H9 (cell line): ENCODE results near the gene SLC15A3. TPM values are rescaled to one million over a fixed set of nuclear protein-coding genes. Genes with fewer than 3 reads are reported as not detected.

ENCODE experiments used
- DNase-seq: peaks from one replicate; pipeline ENCODE4 v3.0.0-alpha.2; 2017
- H2AFZ ChIP-seq: one replicate; pipeline ENCODE4 v1.6.1; 2013; ENCODE audit warnings: mild to moderate bottlenecking, low read length, control low read depth, moderate library complexity
- H2AK5ac ChIP-seq: 2 replicates; pipeline ENCODE4 v1.6.1; 2013; ENCODE audit warnings: low read length, control low read depth, mixed read lengths; ENCODE audit not compliant: insufficient read length
- H2BK120ac ChIP-seq: one replicate; pipeline ENCODE4 v1.6.1; 2013; ENCODE audit warnings: low read depth, mild to moderate bottlenecking, low read length, control low read depth, inconsistent platforms; ENCODE audit not compliant: poor library complexity, severe bottlenecking
- H2BK12ac ChIP-seq: 2 replicates; pipeline ENCODE4 v1.6.1; 2013; ENCODE audit warnings: low read length, control low read depth, mixed read lengths, low read depth; ENCODE audit not compliant: insufficient read length
- H2BK15ac ChIP-seq: 2 replicates; pipeline ENCODE4 v1.6.1; 2013; ENCODE audit warnings: low read depth, low read length, control low read depth
- H2BK20ac ChIP-seq: one replicate; pipeline ENCODE4 v1.6.1; 2013; ENCODE audit warnings: low read depth, mild to moderate bottlenecking, low read length, control low read depth, inconsistent platforms; ENCODE audit not compliant: poor library complexity, severe bottlenecking
- H2BK5ac ChIP-seq: 2 replicates; pipeline ENCODE4 v1.6.1; 2013; ENCODE audit warnings: low read length, control low read depth, mixed read lengths; ENCODE audit not compliant: insufficient read length
- H3K14ac ChIP-seq: 2 replicates; pipeline ENCODE4 v1.6.1; 2013; ENCODE audit warnings: low read length, control low read depth; ENCODE audit not compliant: insufficient read depth
- H3K18ac ChIP-seq: 2 replicates; pipeline ENCODE4 v1.6.1; 2013; ENCODE audit warnings: low read depth, mild to moderate bottlenecking, mixed read lengths, low read length, control low read depth; ENCODE audit not compliant: insufficient read length
- H3K23ac ChIP-seq: 2 replicates; pipeline ENCODE4 v1.6.1; 2013; ENCODE audit warnings: low read length, control low read depth, mixed read lengths, low read depth; ENCODE audit not compliant: insufficient read length
- H3K23me2 ChIP-seq: 2 replicates; pipeline ENCODE4 v1.6.1; 2013; ENCODE audit warnings: low read depth, mild to moderate bottlenecking, mixed read lengths, low read length, control low read depth; ENCODE audit not compliant: insufficient read length, poor library complexity, severe bottlenecking
- H3K27ac ChIP-seq: 2 replicates; pipeline ENCODE4 v1.5.1; 2013; ENCODE audit warnings: low read length, control low read depth, mixed read lengths, low read depth; ENCODE audit not compliant: insufficient read length
- H3K27me3 ChIP-seq: 2 replicates; pipeline ENCODE4 v1.6.1; 2013; ENCODE audit warnings: low read length, control low read depth, inconsistent platforms; ENCODE audit not compliant: insufficient read depth
- H3K4ac ChIP-seq: 2 replicates; pipeline ENCODE4 v1.6.1; 2013; ENCODE audit warnings: low read depth, mild to moderate bottlenecking, control low read depth, inconsistent platforms, low read length, moderate library complexity
- H3K4me1 ChIP-seq: 2 replicates; pipeline ENCODE4 v1.6.1; 2013; ENCODE audit warnings: low read length, control low read depth, inconsistent platforms; ENCODE audit not compliant: insufficient read depth
- H3K4me2 ChIP-seq: 2 replicates; pipeline ENCODE4 v1.6.1; 2013; ENCODE audit warnings: low read length, control low read depth, mixed read lengths; ENCODE audit not compliant: insufficient read length, insufficient read depth
- H3K56ac ChIP-seq: 2 replicates; pipeline ENCODE4 v1.6.1; 2013; ENCODE audit warnings: low read depth, mild to moderate bottlenecking, mixed read lengths, low read length, control low read depth; ENCODE audit not compliant: insufficient read length
- H3K79me1 ChIP-seq: 2 replicates; pipeline ENCODE4 v1.6.1; 2013; ENCODE audit warnings: low read depth, mild to moderate bottlenecking, moderate library complexity, low read length, control low read depth, inconsistent platforms; ENCODE audit not compliant: insufficient read depth, poor library complexity, severe bottlenecking
- H3K79me2 ChIP-seq: 2 replicates; pipeline ENCODE4 v1.6.1; 2013; ENCODE audit warnings: low read length, control low read depth, inconsistent platforms; ENCODE audit not compliant: insufficient read depth
- H3K9ac ChIP-seq: 2 replicates; pipeline ENCODE4 v1.6.1; 2013; ENCODE audit warnings: low read length, control low read depth, mixed read lengths; ENCODE audit not compliant: insufficient read length; ENCODE audit errors: extremely low read depth
- H3K9me3 ChIP-seq: one replicate; pipeline ENCODE4 v1.6.1; 2013; ENCODE audit warnings: low read depth, low read length, inconsistent platforms; ENCODE audit not compliant: control insufficient read depth
- H3T11ph ChIP-seq: one replicate; pipeline ENCODE4 v1.6.1; 2013; ENCODE audit warnings: mild to moderate bottlenecking, low read length, control low read depth, inconsistent platforms
- H4K20me1 ChIP-seq: one replicate; pipeline ENCODE4 v1.6.1; 2013; ENCODE audit not compliant: control insufficient read depth, insufficient read length, insufficient read depth
- H4K5ac ChIP-seq: 2 replicates; pipeline ENCODE4 v1.6.1; 2013; ENCODE audit warnings: low read depth, mild to moderate bottlenecking, mixed read lengths, low read length, control low read depth; ENCODE audit not compliant: insufficient read length
- H4K8ac ChIP-seq: replicated peaks from 2 replicates; pipeline ENCODE4 v1.6.1; 2013; ENCODE audit warnings: low read length, control low read depth, mixed read lengths, low read depth; ENCODE audit not compliant: insufficient read length
- H4K91ac ChIP-seq: 2 replicates; pipeline ENCODE4 v1.6.1; 2013; ENCODE audit warnings: low read depth, mild to moderate bottlenecking, moderate library complexity, mixed read lengths, low read length, control low read depth; ENCODE audit not compliant: insufficient read length
- H3K27ac Mint-ChIP-seq, 3 experiments: 2 replicates in 2 of 3; 3 replicates in 1 of 3; pipeline ENCODE4 v1.8.0; 2020 to 2021; ENCODE audit warnings: mixed read lengths in 3 of 3, mild to moderate bottlenecking in 1 of 3, moderate library complexity in 1 of 3
- H3K27me3 Mint-ChIP-seq: 2 replicates; pipeline ENCODE4 v1.8.0; 2021; ENCODE audit warnings: low read depth, mild to moderate bottlenecking, moderate library complexity, mixed read lengths
- H3K36me3 Mint-ChIP-seq, 3 experiments: 2 replicates in 2 of 3; 3 replicates in 1 of 3; pipeline ENCODE4 v1.8.0; 2020 to 2021; ENCODE audit warnings: low read depth in 3 of 3, mixed read lengths in 3 of 3; ENCODE audit not compliant: insufficient read depth in 1 of 3
- H3K4me1 Mint-ChIP-seq, 2 experiments: 2 replicates each; pipeline ENCODE4 v1.8.0; 2020; ENCODE audit warnings: mixed read lengths in 2 of 2
- H3K4me3 Mint-ChIP-seq, 2 experiments: 2 replicates in 1 of 2; 3 replicates in 1 of 2; pipeline ENCODE4 v1.8.0; 2020 to 2021; ENCODE audit warnings: mild to moderate bottlenecking in 2 of 2, mixed read lengths in 2 of 2, moderate library complexity in 1 of 2
- H3K9me3 Mint-ChIP-seq, 2 experiments: 2 replicates in 1 of 2; 3 replicates in 1 of 2; pipeline ENCODE4 v1.8.0; 2020; ENCODE audit warnings: mild to moderate bottlenecking in 2 of 2, mixed read lengths in 2 of 2, moderate library complexity in 1 of 2
- WGBS: extraction: QIAGEN DNeasy Blood & Tissue Kit; methylation state at CpG from one replicate; pipeline ENCODE4 v1.1.7; 2013; ENCODE audit warnings: missing lambda C conversion rate, low lambda C conversion rate, mixed read lengths; ENCODE audit not compliant: insufficient read length; ENCODE audit errors: extremely low coverage; 5-methylcytosine and 5-hydroxymethylcytosine counted together
- total RNA-seq: library from RNA; stranded (reverse); gene quantifications from 2 replicates; pipeline ENCODE4 v1.2.1, GENCODE V29; 2021
- TF ChIP-seq, protein P1 (sequence below): fragments of 200-600 bp; sonication (generic); conservative IDR thresholded peaks from 3 replicates; pipeline ENCODE4 v1.8.0; 2021; ENCODE audit warnings: antibody characterized with exemption, mild to moderate bottlenecking

Gene SLC15A3
- total RNA-seq, 1 experiment from 2014 or later, result 7.0 TPM

DNA sequence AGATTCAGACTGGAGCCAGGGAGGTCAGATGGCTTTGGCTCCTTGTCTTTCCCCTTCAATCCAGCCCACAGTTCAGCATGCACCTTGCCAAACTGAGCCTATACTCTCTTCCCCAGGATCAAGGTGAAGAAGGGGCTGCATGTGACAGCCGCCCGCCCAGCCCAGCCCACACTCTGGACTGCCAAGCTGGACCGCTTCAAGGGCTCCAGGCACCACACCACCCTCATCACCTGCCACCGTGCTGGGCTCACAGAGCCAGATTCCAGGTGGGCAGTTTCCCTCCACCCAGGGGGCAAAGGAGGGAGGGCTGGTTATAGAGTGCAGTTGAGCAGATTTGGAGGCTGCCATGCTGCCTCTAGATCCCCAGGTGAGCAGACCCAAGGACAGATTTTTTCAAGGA is 21.6 kb downstream of the SLC15A3 start:
- Histone ChIP-seq H2BK5ac (no peak overlapping the region), H3K23me2 (peaks cover 2% of the 10 kb centered on the region), H3K56ac (no peak overlapping the region), H4K8ac (no peak overlapping the region), H4K20me1 (no peaks in the 10 kb centered on the region), H2AFZ (no peak overlapping the region), H4K5ac (no peak overlapping the region), H3K14ac (no peak overlapping the region), H3K23ac (no peak overlapping the region), H2BK15ac (no peak overlapping the region), H3K79me1 (no peaks in the 10 kb centered on the region), H3K4me1 (peaks cover 2% of the 10 kb centered on the region; the same call in 1 of the 2 replicates), H3K4ac (no peak overlapping the region), H2AK5ac (no peak overlapping the region), H3K27ac (no peak overlapping the region), H3K9ac (no peak overlapping the region), H3K9me3 (no peaks in the 10 kb centered on the region), H3K27me3 (no peaks in the 10 kb centered on the region), H2BK12ac (no peak overlapping the region), H3T11ph (no peak overlapping the region), H2BK20ac (no peak overlapping the region), H3K4me2 (no peak overlapping the region), H3K18ac (no peak overlapping the region), H4K91ac (no peak overlapping the region), H2BK120ac (no peak overlapping the region), H3K79me2 (no peaks in the 10 kb centered on the region)
- Mint-ChIP-seq H3K9me3 (no peaks in the 10 kb centered on the region), H3K27me3 (no peaks in the 10 kb centered on the region; the same call in none of the 2 replicates), H3K27ac (no peak overlapping the region), H3K4me3 (no peak overlapping the region), H3K36me3 (peaks cover 35 to 67% (median 56%) of the 10 kb centered on the region in 3 experiments; a peak in 6 of 7 replicates), H3K4me1 (peaks cover 18 to 24% of the 10 kb centered on the region in 2 experiments)
- no CpG with 5 or more reads among the region's 4 CpGs for WGBS
- no peak for DNase-seq
- TF ChIP-seq, protein P1, sequence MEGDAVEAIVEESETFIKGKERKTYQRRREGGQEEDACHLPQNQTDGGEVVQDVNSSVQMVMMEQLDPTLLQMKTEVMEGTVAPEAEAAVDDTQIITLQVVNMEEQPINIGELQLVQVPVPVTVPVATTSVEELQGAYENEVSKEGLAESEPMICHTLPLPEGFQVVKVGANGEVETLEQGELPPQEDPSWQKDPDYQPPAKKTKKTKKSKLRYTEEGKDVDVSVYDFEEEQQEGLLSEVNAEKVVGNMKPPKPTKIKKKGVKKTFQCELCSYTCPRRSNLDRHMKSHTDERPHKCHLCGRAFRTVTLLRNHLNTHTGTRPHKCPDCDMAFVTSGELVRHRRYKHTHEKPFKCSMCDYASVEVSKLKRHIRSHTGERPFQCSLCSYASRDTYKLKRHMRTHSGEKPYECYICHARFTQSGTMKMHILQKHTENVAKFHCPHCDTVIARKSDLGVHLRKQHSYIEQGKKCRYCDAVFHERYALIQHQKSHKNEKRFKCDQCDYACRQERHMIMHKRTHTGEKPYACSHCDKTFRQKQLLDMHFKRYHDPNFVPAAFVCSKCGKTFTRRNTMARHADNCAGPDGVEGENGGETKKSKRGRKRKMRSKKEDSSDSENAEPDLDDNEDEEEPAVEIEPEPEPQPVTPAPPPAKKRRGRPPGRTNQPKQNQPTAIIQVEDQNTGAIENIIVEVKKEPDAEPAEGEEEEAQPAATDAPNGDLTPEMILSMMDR, result no peak
